Transverse colon (tissue), 4 donors: ENCODE data around the gene MT4. TPM values are rescaled to one million over a fixed set of nuclear protein-coding genes. Genes with fewer than 3 reads are reported as not detected.

Experiments used
- DNase-seq: peaks from one replicate; pipeline ENCODE4 v3.0.0-alpha.2; 2019
- H3K27ac ChIP-seq, 4 donors: fragments of 200-600 bp; sonication (generic); 2 replicates each; pipeline ENCODE4 v1.5.1; 2016 to 2018; ENCODE audit warnings: inconsistent platforms in 4 of 4
- H3K27me3 ChIP-seq: fragments of 200-600 bp; sonication (generic); 2 replicates; pipeline ENCODE4 v1.5.1; 2017; ENCODE audit warnings: inconsistent platforms
- H3K36me3 ChIP-seq, 4 donors: fragments of 200-600 bp; sonication (generic); 2 replicates each; pipeline ENCODE4 v1.5.1; 2017 to 2019; ENCODE audit warnings: inconsistent platforms in 4 of 4
- H3K4me1 ChIP-seq, 4 donors: fragments of 200-600 bp; sonication (generic); 2 replicates each; pipeline ENCODE4 v1.5.1; 2017 to 2020; ENCODE audit warnings: inconsistent platforms in 4 of 4
- H3K4me3 ChIP-seq, 4 donors: fragments of 200-600 bp; sonication (generic); 1 replicate in 1 of 4; 2 replicates in 3 of 4; pipeline versions ENCODE4 v1.5.1 to v1.6.1; 2017 to 2019; ENCODE audit warnings: inconsistent platforms in 4 of 4
- H3K9me3 ChIP-seq, 2 donors: fragments of 200-600 bp; sonication (generic); 2 replicates each; pipeline ENCODE4 v1.5.1; 2017 to 2019; ENCODE audit warnings: inconsistent platforms in 2 of 2
- EP300 ChIP-seq: sonication (generic); formaldehyde crosslinking; IDR thresholded peaks from one replicate; pipeline ENCODE4 v1.6.1; 2017; ENCODE audit warnings: antibody characterized with exemption, low read depth
- POLR2A ChIP-seq: fragments of 450-650 bp; IDR thresholded peaks from one replicate; pipeline ENCODE4 v1.6.1; 2016; ENCODE audit warnings: antibody characterized with exemption, mild to moderate bottlenecking, moderate library complexity
- POLR2AphosphoS5 ChIP-seq, 3 donors: sonication (generic); formaldehyde crosslinking; IDR thresholded peaks; one replicate each; pipeline ENCODE4 v1.6.1; 2016; ENCODE audit warnings: antibody characterized with exemption in 3 of 3
- WGBS, 2 donors: methylation state at CpG; one replicate each; pipeline ENCODE4 v1.1.5; 2018; ENCODE audit warnings: low coverage in 1 of 2; 5-methylcytosine and 5-hydroxymethylcytosine counted together
- in situ Hi-C, 4 donors: fragments of 200-750 bp; cut with MboI; loops; one replicate each; pipeline versions ENCODE4 v1.15.0 to v1.15.1; 2017; ENCODE audit warnings: low sequenced_read_pairs in 3 of 4, low pct_ligation_motif_present in 1 of 4, low pct_unique_long_range_greater_than_20kb in 1 of 4
- intact Hi-C: fragments of 100-400 bp; cut with DNase I; formaldehyde crosslinking; loops from one replicate; pipeline ENCODE4 v1.15.1; 2023; ENCODE audit warnings: low total_unique reads
- total RNA-seq, 4 donors: library from RNA; depleted of rRNA; stranded (reverse); fragments of >200 nt; gene quantifications; one replicate each; pipeline ENCODE4 v1.1.0, GENCODE V29; 2016
- TF ChIP-seq, protein P1 (sequence below), 5 experiments: fragments of 200-600 bp in 3 of 5; fragments of 450-650 bp in 2 of 5; sonication (generic) in 3 of 5; IDR thresholded peaks; 1 replicate in 2 of 5; 2 replicates in 3 of 5; pipeline ENCODE4 v1.5.1; 2016 to 2017; ENCODE audit warnings: antibody characterized with exemption in 5 of 5, inconsistent platforms in 3 of 5, mild to moderate bottlenecking in 2 of 5, moderate library complexity in 1 of 5

MT4 gene
- total RNA-seq, 4 donors from 2014 or later: 95.4 TPM; not detected in 3

DNA sequence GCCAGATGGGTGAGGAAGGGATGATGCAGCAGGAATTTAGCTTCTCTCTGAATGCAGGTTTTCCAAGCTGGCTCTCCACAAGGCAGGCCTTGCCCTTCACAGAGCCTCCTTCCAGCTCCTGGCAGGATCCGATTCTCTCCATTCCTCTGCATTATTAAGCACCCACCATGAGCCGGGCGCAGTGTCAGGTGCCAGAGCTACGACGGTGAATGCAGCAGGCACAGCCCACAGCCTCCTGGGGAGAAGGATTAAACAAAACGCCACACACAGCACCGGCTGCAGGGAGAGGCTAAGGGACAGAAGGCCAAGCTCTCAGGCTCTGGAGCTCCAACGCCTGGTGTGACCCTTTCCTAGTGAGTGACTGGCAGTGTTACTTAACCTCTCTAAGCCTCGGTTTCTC is 36.5 kb downstream of the MT4 start:
- Histone ChIP-seq H3K27ac (no peak overlapping the region), H3K4me1 (no peaks in the 10 kb centered on the region), H3K9me3 (no peaks in the 10 kb centered on the region), H3K4me3 (no peak overlapping the region), H3K27me3 (no peaks in the 10 kb centered on the region), H3K36me3 (no peaks in the 10 kb centered on the region)
- intact Hi-C loops: no loop called here
- DNase-seq: no peak
- WGBS, 2 donors: 69 to 83% methylated on average over 1 to 9 of the region's 9 CpGs
- in situ Hi-C loops: no loop called here
- TF ChIP-seq POLR2A (no peak), POLR2AphosphoS5 (IDR thresholded peaks at IDR 0.05) (no peak), EP300 (no peak)
- TF ChIP-seq, protein P1, sequence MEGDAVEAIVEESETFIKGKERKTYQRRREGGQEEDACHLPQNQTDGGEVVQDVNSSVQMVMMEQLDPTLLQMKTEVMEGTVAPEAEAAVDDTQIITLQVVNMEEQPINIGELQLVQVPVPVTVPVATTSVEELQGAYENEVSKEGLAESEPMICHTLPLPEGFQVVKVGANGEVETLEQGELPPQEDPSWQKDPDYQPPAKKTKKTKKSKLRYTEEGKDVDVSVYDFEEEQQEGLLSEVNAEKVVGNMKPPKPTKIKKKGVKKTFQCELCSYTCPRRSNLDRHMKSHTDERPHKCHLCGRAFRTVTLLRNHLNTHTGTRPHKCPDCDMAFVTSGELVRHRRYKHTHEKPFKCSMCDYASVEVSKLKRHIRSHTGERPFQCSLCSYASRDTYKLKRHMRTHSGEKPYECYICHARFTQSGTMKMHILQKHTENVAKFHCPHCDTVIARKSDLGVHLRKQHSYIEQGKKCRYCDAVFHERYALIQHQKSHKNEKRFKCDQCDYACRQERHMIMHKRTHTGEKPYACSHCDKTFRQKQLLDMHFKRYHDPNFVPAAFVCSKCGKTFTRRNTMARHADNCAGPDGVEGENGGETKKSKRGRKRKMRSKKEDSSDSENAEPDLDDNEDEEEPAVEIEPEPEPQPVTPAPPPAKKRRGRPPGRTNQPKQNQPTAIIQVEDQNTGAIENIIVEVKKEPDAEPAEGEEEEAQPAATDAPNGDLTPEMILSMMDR (IDR thresholded peaks at IDR 0.05): no peak

DNA sequence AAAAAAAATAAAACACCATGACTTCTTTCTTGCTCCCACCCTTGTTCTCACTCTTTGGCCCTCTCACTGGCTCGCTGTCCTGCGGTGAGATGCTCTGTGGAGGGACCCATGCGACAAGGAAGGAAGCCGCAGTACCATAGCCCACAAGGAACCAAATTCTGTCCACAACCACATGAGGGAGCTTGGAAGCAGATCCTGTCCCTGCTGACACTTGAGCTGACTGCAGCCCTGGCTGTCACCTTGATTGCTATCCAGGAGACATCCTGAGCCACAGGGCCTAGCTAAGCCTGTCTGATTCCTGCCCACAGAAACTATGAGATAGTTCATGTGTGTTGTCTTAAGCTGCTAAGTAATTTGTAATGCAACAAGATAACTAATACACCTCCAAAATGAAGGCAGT is 38.7 kb downstream of the MT4 start:
- Histone ChIP-seq H3K9me3 (no peaks in the 10 kb centered on the region), H3K36me3 (no peaks in the 10 kb centered on the region), H3K4me3 (no peak overlapping the region), H3K4me1 (peaks cover 0 to 12% (median 3%) of the 10 kb centered on the region in 4 donors), H3K27ac (no peak overlapping the region), H3K27me3 (no peaks in the 10 kb centered on the region)
- DNase-seq: peak; percentile 54
- WGBS, 2 donors: 54% methylated on average over 4 of the region's 4 CpGs; no CpG with 5 or more reads in 1 of the 2 donors
- in situ Hi-C loops: no loop called here
- intact Hi-C loops: no loop called here
- TF ChIP-seq POLR2A: no peak
- TF ChIP-seq, protein P1 (IDR thresholded peaks at IDR 0.05): peak; percentile 24 to 65 (median 37)

DNA sequence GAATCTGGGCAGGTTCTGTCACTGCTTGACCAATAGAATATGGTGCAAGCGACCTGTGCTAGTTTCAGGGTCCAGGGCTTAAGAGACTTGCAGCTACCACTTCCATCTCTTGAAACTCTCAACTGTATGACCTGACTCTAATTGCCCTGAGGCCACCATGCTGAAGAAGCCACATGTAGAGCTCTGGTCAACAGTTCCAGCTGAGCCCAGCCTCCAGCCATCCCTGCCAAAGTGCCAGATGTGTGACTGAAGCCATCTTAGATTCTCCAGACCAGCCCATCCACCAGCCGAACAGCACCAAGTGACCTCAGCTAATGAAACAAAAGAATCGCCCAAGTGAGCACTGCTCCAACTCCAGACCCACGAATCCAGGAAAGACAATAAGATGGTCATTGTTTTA is 40.1 kb downstream of the MT4 start:
- H3K4me1 ChIP-seq: peaks cover under 1 to 18% (median 10%) of the 10 kb centered on the region in 4 donors
- in situ Hi-C loops (no loop called here), intact Hi-C loops (loop anchor here (5.0 kb wide), 1 partner anchor 77 kb away; the partner anchor contains the start of gene MT1X)
- H3K4me3 ChIP-seq: no peak overlapping the region
- no peaks in the 10 kb centered on the region for H3K27me3 ChIP-seq
- 83 to 90% methylated on average over 1 to 4 of the region's 4 CpGs for WGBS, 2 donors
- no peaks in the 10 kb centered on the region for H3K9me3 ChIP-seq
- no peaks in the 10 kb centered on the region for H3K36me3 ChIP-seq
- peak overlapping the region in 1 of 4 donors; percentile 87 for H3K27ac ChIP-seq
- DNase-seq: no peak
- TF ChIP-seq POLR2A (no peak), POLR2AphosphoS5 (IDR thresholded peaks at IDR 0.05) (no peak), EP300 (no peak)
- TF ChIP-seq, protein P1 (IDR thresholded peaks at IDR 0.05): no peak

DNA sequence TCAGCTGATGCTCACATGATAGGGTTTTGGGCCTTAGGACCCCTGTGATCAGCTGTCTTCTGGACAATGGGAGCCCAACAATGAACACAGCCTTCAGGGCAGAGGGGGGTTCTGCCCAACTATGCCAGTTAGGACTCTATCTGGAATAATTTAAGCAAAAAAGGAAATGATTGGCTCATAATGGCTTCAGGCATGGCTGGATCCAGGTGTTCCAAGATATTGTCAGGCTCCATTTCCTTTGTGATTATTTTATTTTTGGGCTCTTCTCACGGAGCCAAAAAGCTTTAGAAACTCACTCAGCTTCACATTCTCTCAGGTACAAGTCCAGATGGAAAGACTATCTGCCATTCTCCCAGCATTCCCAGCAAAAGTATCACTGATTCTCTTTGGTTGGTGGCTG is 40.6 kb downstream of the MT4 start:
- intact Hi-C loops: loop anchor here (5.0 kb wide), 1 partner anchor 77 kb away; the partner anchor contains the start of gene MT1X
- no peaks in the 10 kb centered on the region for H3K36me3 ChIP-seq
- H3K27ac ChIP-seq: peak overlapping the region; percentile 87 to 91 (median 90)
- WGBS, 2 donors: 67 to 79% methylated on average over 1 of the region's 1 CpG
- TF ChIP-seq POLR2A (no peak), EP300 (no peak), POLR2AphosphoS5 (IDR thresholded peaks at IDR 0.05) (no peak)
- TF ChIP-seq, protein P1 (IDR thresholded peaks at IDR 0.05): no peak
- H3K4me1 ChIP-seq: peaks cover 6 to 23% (median 15%) of the 10 kb centered on the region in 4 donors
- H3K27me3 ChIP-seq: no peaks in the 10 kb centered on the region
- in situ Hi-C loops: no loop called here
- H3K4me3 ChIP-seq: no peak overlapping the region
- DNase-seq: no peak
- no peaks in the 10 kb centered on the region for H3K9me3 ChIP-seq
